GM18507 (cell line): ENCODE results near the gene ECHDC1.
"Not testable (repeated sequence)": the region's sequence is repeated elsewhere in the genome, so short reads cannot be mapped to it uniquely, and the experiment has no call there.

Experiments
- DNase-seq: peaks from one replicate; pipeline ENCODE4 v3.0.0; 2011; ENCODE audit warnings: low read depth; ENCODE audit not compliant: insufficient read length; ENCODE audit errors: extremely low spot score
- FAIRE-seq: peaks from 2 replicates; lab custom pipeline; 2011; peaks lifted over from hg19 to GRCh38; lab: Jason Lieb, UNC

Gene ECHDC1

DNA sequence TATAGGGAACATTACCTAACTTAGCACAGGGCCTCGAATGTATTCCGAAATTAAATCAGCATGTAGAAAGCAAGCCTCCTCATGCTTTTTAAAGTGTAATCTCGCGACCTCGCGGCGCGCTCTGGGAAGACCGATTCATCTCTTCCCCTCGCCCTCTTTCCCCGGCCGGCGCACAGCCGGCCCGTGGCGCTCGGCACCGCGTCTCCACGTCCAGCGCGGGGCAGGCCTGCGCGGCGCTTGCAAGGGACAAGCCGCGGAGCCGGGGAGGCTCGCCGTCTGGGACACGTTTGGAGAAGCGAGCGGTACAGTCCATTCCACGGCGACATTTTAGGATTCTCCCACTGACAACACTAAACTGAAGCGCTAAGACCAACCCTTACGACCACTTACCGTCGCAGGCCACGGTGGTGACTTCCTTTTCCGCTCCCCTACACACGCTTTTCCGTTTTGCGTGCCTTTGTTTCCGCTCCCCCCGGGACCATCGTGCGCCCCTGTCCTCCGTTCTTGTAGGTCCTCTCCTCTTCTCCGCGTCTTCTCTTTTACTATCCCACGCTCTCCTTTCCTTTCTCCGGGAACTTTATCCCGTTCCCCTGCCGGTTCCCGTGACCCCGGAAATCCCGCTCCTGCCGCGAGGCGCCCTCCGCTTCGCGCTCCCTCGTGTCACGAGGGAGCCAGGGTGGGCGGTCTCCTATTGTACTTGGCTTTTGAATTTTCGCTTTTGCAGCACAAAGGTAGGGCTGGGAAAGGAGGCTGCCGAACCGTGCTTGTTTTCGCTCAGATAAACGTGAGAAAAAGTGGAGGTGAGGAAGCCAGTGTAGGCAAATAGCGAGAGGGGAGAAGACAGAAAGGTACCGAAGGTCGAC lies at the start of gene ECHDC1:
Gene ECHDC1, minus strand, starts transcription at position 664 of the 863 bp plus-strand sequence. CDS start 12,581 bp downstream, outside the sequence.
- DNase-seq: peak; percentile 40
- FAIRE-seq: peak; percentile 87

DNA sequence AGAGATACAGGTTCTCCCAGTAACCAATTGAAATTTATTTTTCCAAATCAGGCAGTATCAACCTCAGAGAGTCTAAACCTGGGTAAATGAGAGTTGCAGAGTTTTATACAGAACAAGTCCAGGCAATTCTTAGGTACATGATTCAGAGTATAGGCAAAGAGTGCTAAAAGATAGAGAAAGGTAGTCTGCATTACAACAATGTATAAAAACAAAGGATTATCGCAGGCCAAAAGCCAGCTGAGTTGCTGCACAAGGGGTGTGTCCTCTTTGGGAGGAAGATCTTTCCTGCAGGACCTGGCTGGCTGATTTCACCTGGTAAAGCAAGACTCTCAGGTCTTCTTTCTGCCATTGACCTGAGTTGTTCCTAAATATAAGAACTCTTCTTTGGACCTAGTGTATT lies 48.9 kb upstream of the ECHDC1 start:
- FAIRE-seq (no peak), DNase-seq (no peak)

- DNase-seq: no peak
- FAIRE-seq: no peak
Measured at GRCh38 chr6:127391094-127391953, 47.9 kb upstream of the ECHDC1 start.

- no peak for FAIRE-seq
- no peak for DNase-seq
Measured at GRCh38 chr6:127389706-127390105, 46.3 kb upstream of the ECHDC1 start.

DNA sequence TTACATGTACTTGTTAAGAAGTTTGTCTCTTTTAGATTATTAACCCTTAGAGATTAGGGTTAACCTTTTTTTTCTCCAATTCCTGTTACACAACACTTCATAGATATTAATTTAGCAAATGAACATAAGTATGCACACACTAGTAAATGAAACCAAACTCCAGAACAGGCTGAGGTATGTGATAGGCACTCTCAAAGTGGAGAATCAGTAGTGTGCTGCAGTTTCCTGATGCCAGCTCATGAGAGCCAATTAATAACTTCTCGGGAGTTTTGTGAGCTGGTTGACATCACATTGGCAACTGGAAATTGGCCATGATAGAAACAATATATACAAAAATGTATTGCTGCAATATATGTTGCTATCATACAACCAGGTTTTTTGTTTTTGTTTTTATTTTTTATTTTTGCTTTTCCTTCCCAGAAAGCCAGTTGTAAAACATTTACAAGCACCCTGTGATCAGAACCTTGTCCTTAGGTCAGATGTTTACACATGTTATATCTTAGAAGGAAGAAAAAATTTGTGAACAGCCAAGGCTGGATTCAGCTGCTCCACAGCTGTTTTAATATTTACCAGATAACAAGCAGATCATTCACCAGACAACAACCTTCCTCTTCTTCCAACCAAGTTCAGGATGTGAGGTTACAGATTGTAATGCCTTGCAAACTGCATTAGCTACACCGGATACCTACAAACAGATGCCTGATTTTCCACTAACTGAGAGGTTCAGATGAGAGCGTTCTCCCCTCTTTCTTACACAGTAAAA lies 42.4 kb upstream of the ECHDC1 start:
- FAIRE-seq (no peak), DNase-seq (no peak)

- DNase-seq, FAIRE-seq: not testable (repeated sequence)
Measured at GRCh38 chr6:127384848-127385247, 41.4 kb upstream of the ECHDC1 start.

DNA sequence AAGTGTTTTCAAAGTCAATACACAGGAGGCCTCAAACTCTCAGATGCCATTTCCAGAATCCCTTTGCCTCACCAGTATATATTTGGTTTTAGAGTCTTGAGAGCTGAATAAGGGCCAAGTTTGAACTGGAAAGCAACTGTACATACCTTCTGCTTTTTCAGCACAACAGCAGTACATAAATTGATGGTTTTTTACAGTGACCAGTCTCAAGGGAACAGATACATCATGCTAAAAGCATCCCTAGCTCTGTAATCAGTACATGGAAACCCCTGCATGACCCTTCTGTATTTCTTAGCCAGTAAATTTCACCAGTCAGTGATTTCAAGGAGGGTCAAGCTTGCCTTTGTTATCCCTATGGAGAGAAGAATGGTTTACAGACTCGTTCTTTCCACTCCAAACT lies 40.6 kb upstream of the ECHDC1 start:
- FAIRE-seq (no peak), DNase-seq (no peak)

GRCh38 chr6:127382413-127382812 lies 39.0 kb upstream of the ECHDC1 start:
- FAIRE-seq (no peak), DNase-seq (no peak)

DNA sequence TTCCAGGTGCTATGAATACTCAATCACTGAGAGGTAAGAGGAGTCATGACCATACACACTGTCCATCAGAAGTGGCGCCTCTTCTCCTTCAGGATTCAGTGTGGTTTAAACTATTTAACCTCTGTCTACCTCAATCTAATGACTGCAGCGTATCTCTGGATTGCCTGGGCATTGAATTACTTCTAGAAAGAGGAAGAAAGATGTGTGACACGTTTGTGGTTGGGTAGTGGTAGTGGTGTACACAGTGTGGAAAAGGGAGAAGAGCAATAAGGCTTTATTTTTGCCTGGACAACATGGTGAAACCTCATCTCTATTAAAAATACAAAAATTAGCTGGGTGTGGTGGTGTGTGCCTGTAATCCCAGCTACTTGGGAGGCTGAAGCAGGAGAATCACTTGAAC lies 38.0 kb upstream of the ECHDC1 start:
- DNase-seq (no peak), FAIRE-seq (no peak)

GRCh38 chr6:127376685-127377084 lies 33.3 kb upstream of the ECHDC1 start:
- no peak for FAIRE-seq
- DNase-seq: no peak

GRCh38 chr6:127367023-127367375 lies 23.6 kb upstream of the ECHDC1 start:
- FAIRE-seq: no peak

DNA sequence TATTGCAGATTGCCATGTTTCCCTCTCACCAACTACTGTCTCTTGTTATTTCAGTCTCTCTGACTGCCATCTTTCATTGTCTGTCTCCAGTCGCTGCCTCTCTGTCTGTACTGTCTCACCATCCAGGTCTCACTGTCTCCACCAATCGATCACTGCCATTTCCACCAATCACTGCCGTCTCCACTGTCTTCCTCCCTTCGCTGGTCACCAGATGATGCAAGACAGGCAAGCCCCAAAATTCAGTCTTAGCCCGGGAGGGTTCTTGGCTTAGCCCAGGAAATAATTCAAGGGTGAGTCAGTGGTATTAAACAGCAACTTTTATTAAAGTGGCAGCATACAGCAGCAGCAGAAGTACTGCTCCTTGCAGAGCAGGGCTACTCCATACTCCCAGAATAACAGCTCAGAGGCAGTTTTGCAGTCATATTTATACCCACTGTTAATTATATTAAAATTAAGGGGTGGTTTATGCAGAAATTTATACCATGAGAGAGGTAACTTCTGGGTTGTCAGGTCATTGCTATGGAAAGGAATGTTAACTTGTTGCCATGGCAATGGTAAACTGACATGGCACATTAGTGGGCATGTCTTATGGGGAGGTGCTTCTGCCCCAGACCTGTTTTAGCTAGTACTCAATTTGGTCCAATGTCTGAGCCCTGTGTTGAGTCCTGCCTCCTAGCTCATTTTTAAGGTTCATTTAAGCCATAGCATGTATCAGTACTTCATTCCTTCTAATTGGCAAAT lies 23.0 kb upstream of the ECHDC1 start:
- DNase-seq (no peak), FAIRE-seq (no peak)

More at GRCh38 chr6:127367023-127367375, 23.6 kb upstream of the ECHDC1 start:
- no peak for DNase-seq

- no peak for FAIRE-seq
Measured at GRCh38 chr6:127365874-127366273, 22.5 kb upstream of the ECHDC1 start.

DNA sequence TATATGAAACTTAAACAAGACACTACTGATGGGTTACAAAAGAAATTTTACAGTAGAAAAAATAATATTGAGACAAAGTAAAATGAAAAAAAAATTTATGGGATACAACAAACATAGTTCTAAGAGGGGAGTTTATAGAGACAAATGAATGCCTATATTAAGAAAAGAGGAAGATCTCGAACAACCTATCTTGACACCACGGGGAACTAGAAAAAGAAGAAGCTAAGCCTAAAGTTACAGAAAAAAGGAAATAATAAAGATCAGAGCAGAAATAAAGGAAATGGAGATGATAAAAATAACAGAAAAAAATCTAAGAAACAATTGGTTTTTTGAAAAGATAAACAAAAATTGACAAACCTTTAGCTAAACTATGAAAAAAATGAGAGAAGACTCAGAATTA lies 9.1 kb upstream of the ECHDC1 start:
- FAIRE-seq: no peak
- no peak for DNase-seq

More at GRCh38 chr6:127365874-127366273, 22.5 kb upstream of the ECHDC1 start:
- DNase-seq: no peak

DNA sequence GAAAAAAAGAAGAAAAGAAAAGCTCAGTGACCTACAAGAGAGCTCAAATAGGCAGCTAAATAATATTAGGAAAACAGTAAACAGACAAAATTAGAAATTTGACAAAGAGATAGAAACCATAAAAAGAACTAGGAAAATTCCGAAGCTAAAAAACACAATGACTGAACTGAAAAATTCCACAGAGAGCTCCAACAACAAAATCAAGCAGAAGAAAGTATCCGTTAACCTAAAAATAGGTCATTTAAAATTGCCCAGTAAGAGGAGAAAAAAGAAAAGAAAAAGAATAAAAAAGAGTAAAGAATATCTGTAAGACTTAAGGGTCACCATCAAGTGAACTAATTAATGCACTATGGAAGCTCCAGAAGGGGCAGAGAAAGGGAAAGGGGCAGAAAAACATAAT lies 6.6 kb upstream of the ECHDC1 start:
- DNase-seq (no peak), FAIRE-seq (no peak)

DNA sequence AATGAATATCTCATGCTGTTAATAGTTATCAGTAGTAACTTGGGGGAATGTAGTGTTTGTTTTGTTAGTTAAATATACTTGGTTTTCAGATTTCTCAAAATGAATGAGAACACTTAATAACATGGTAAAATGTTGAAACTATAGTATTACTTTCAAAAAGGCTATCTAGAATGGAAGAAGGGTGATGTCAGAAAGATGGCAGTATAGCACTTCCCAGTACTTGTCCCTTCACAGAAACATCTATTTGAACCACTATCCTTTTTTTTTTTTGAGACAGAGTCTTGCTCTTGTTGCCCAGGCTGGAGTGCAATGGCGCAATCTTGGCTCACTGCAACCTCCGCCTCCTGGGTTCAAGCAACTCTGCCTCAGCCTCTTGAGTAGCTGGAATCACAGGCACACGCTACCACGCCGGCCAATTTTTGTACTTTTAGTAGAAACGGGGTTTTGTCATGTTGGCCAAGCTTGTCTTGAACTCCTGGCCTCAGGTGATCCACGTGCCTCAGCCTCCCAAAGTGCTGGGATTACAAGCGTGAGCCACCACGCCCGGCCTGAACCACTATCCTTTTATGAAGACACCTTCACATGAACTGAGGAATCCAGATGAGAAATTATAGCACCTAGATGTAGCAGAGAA lies 4.7 kb upstream of the ECHDC1 start:
- DNase-seq (no peak), FAIRE-seq (no peak)

GRCh38 chr6:127347178-127347577 lies 3.8 kb upstream of the ECHDC1 start:
- DNase-seq: no peak
- FAIRE-seq: no peak

- no peak for DNase-seq
- no peak for FAIRE-seq
Measured at GRCh38 chr6:127345521-127345920, 2.1 kb upstream of the ECHDC1 start.
